Immature natural killer cell (primary cell): ENCODE measurements around the gene TMEM63A. TPM values are rescaled to one million over a fixed set of nuclear protein-coding genes. Genes with fewer than 3 reads are reported as not detected.

Experiments
- DNase-seq, 3 donors: peaks; one replicate each; pipeline ENCODE4 v3.0.0; 2022; ENCODE audit warnings: mixed read lengths in 1 of 3
- H3K27ac Mint-ChIP-seq, 6 donors: one replicate each; pipeline ENCODE4 v1.8.0; 2020; ENCODE audit warnings: mixed read lengths in 6 of 6, mild to moderate bottlenecking in 5 of 6, inconsistent platforms in 4 of 6, moderate library complexity in 3 of 6
- H3K27me3 Mint-ChIP-seq, 3 donors: one replicate each; pipeline ENCODE4 v1.8.0; 2020 to 2021; ENCODE audit warnings: low read depth in 3 of 3, mild to moderate bottlenecking in 3 of 3, mixed read lengths in 3 of 3, moderate library complexity in 3 of 3, inconsistent platforms in 1 of 3
- H3K36me3 Mint-ChIP-seq, 3 donors: one replicate each; pipeline ENCODE4 v1.8.0; 2020; ENCODE audit warnings: mixed read lengths in 3 of 3, inconsistent platforms in 2 of 3, mild to moderate bottlenecking in 2 of 3
- H3K4me1 Mint-ChIP-seq, 2 donors: one replicate each; pipeline ENCODE4 v1.8.0; 2020; ENCODE audit warnings: inconsistent platforms in 2 of 2, mild to moderate bottlenecking in 2 of 2, mixed read lengths in 2 of 2, moderate library complexity in 1 of 2
- H3K4me3 Mint-ChIP-seq, 5 donors: one replicate each; pipeline ENCODE4 v1.8.0; 2020; ENCODE audit warnings: mild to moderate bottlenecking in 5 of 5, mixed read lengths in 5 of 5, inconsistent platforms in 3 of 5, moderate library complexity in 3 of 5
- H3K9me3 Mint-ChIP-seq, 6 donors: one replicate each; pipeline ENCODE4 v1.8.0; 2020; ENCODE audit warnings: mild to moderate bottlenecking in 6 of 6, mixed read lengths in 6 of 6, inconsistent platforms in 4 of 6, moderate library complexity in 3 of 6
- polyA plus RNA-seq, 3 donors: library from polyadenylated mRNA; unstranded; fragments of 300-500 nt; fragmentation: Illumina TruSeq; gene quantifications; one replicate each; pipeline ENCODE4 v1.2.3, GENCODE V29; 2021

The TMEM63A gene
- polyA plus RNA-seq, 3 donors from 2014 or later = 10.1 to 27.4 (median 11.1) TPM

DNA sequence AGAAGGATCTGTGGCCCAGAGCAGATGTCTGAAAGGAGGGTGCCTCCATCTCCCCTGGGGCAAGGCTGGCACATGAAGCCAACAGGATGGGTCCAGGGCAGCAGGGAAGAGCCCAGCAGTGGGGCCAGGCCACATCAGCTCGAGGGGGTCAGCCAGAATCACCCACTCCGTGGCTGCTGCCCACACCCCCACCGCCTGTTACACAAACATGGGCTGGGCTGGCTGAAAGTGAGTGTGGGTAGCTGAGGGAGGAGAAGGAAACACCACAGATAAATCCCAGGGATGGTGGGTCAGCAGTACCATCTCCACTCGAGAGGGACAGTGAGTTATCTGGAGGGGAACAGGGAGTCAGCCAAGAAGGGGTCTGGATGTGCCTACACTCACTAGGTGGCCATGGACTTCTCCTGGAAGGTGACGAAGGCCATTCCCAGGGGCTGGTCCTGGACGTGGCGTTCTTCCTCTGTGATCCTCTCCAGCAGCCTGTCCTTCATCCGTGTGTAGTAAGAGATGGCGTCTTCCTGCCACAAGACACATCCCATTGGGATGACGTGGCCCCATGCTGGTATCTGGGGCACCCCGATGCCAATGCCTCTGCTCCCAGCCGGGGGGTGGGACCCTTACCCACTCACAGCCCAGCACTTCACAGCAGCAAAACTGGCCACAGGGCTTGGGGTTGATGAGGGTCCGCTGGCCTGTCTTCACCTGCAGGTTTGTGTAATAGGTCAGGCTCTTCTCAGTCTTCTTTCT is 20.2 kb downstream of the TMEM63A start:
- DNase-seq = no peak
- H3K4me1 Mint-ChIP-seq = peaks cover 17 to 19% of the 10 kb centered on the region in 2 donors
- no peak overlapping the region for H3K4me3 Mint-ChIP-seq
- peaks cover 23 to 60% (median 27%) of the 10 kb centered on the region in 3 donors for H3K36me3 Mint-ChIP-seq
- H3K27me3 Mint-ChIP-seq = no peaks in the 10 kb centered on the region
- no peaks in the 10 kb centered on the region for H3K9me3 Mint-ChIP-seq
- H3K27ac Mint-ChIP-seq = no peak overlapping the region

DNA sequence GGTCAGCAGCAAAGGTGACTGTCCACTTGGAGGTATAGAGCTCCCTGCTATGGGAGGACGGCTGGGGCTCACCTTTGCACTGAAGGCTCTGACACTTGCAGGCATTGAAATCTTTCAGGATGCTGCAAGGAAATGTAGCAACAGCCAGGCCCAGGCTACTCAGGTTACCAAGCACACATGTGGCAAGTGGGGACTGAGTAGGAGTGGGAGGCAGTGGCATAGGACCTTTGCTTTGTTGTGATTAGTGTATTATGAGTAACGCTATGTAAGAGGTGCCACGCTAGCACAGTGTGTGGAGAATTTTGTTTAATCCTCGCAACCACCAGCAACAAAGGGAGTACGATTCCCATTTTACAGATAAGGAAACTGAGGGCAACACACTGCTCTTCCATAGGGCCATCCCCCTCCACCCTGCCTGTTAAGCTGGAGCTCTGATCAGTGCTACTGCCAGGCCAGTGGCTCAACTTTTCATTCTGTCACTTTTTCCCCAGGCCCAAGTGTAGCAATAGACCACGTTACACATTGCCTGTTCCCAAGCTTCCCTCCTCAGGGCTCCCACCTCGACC is 21.2 kb downstream of the TMEM63A start:
- Mint-ChIP-seq H3K27me3 (no peaks in the 10 kb centered on the region), H3K9me3 (no peaks in the 10 kb centered on the region), H3K4me3 (no peak overlapping the region), H3K36me3 (peaks cover 25 to 57% (median 27%) of the 10 kb centered on the region in 3 donors), H3K4me1 (peaks cover 7 to 9% of the 10 kb centered on the region in 2 donors), H3K27ac (no peak overlapping the region)
- DNase-seq = no peak

DNA sequence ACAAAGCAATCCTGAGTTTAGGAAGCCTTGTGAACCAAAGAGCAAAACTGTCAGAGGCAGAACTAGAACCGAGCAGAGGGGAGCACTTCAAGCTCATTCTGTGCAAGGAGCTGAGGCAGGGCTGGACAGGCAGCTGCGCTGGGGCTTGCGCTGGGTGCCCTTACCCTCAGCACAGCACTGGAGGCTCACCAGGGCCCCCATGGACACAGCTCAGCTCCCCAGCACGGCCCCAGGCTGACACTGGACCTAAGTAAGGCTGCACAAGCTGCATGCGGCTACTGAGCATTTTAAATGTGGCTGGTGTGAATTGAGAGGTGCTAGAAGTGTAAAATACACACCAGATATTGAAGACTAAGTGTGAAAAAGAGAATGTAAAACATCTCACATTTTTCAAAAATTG is 22.1 kb downstream of the TMEM63A start:
- DNase-seq = no peak
- Mint-ChIP-seq H3K27me3 (no peaks in the 10 kb centered on the region), H3K4me1 (peaks cover 9 to 10% of the 10 kb centered on the region in 2 donors), H3K27ac (peak overlapping the region in 1 of 6 donors; percentile 19), H3K9me3 (no peaks in the 10 kb centered on the region), H3K4me3 (no peak overlapping the region), H3K36me3 (peaks cover 24 to 59% (median 25%) of the 10 kb centered on the region in 3 donors)

DNA sequence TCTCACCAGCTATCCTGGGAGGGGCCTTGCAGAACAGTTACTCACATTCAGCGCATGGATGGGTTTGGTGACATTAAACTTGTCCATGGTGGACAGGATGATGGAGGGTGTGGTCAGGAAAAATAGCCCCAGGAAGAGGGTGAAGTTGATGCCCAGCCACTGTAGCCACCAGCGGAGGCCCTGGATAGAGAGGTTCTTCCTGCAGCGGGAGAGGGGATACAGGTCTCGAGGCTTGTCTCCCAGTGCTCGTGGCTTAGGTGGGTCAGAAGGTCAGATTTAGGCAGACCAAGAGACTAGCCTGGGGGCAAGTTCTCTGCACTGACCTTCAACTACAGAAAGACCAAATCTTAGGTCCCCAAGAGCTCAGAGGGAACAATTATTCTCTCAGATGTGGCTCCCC is 23.0 kb downstream of the TMEM63A start:
- Mint-ChIP-seq H3K9me3 (no peaks in the 10 kb centered on the region), H3K27me3 (no peaks in the 10 kb centered on the region), H3K4me3 (no peak overlapping the region), H3K27ac (no peak overlapping the region), H3K4me1 (peaks cover 9 to 13% of the 10 kb centered on the region in 2 donors), H3K36me3 (peaks cover 29 to 67% (median 30%) of the 10 kb centered on the region in 3 donors)
- no peak for DNase-seq

DNA sequence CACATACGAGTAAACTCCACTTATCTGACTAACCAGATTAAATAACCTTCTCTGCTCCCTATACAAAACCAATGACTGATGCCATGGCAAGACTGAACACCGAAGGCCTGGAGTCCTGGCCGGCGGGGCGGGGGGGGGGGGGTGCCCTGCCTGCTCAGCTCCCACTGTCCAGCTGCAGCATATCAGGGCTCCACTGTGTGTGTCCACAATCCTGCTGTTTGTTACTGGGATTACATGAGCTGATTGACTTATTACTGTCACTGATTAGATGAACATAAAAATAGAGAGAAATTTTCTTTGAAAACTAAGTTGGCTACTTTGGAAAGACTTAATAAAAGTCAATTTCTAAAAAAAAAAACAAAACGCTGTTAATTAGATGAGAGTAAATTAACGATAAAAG is 24.9 kb downstream of the TMEM63A start:
- peaks cover 18 to 23% of the 10 kb centered on the region in 2 donors for H3K4me1 Mint-ChIP-seq
- peaks cover 28 to 76% (median 30%) of the 10 kb centered on the region in 3 donors for H3K36me3 Mint-ChIP-seq
- H3K4me3 Mint-ChIP-seq = no peak overlapping the region
- no peak for DNase-seq
- no peak overlapping the region for H3K27ac Mint-ChIP-seq
- peaks cover 0 to 2% (median 1%) of the 10 kb centered on the region in 3 donors for H3K27me3 Mint-ChIP-seq
- no peaks in the 10 kb centered on the region for H3K9me3 Mint-ChIP-seq

DNA sequence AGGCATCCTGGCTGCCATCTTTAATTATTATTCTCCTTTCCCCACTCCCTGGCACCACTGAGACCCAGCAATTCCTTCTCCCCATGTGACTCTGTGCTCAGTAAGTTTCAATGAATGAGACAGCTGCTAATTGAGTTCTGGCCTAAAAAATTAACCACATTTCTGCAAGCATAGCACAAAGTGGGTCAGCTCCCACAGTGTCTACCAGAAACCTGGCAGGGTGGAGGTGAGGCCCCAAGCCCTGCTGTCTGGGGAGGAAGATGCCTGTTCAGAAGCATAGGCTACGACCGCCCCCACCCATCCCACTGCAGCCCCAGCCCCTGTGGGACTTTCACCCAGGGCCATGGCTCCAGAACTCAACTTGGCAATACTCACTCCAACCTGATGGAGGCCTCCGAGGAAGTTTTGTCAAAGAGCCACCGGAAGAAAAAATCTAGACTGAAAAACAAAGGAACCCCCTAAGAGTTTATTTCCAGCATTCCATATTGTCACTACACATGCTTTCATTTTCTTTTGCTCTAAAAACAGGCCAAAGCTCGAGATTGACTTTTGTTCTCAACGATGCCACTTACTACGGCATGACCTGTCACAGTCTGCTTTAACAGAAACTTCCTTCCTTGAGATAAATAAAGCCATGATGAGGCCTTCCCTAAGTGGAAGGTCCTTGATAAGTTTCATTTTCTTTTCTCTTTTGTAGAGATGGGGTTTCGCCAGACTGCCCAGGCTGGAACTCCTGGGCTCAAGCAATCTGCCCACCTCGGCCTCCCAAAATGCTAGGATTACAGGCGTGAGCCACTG is 26.5 kb downstream of the TMEM63A start:
- DNase-seq = no peak
- peak overlapping the region in 2 of 5 donors; percentile 12 to 15 for H3K4me3 Mint-ChIP-seq
- H3K9me3 Mint-ChIP-seq = no peaks in the 10 kb centered on the region
- peak overlapping the region; percentile 51 to 80 (median 72) for H3K27ac Mint-ChIP-seq
- peaks cover 33 to 39% of the 10 kb centered on the region in 2 donors for H3K4me1 Mint-ChIP-seq
- peaks cover 2 to 4% (median 3%) of the 10 kb centered on the region in 3 donors for H3K27me3 Mint-ChIP-seq
- H3K36me3 Mint-ChIP-seq = peaks cover 26 to 71% (median 34%) of the 10 kb centered on the region in 3 donors

DNA sequence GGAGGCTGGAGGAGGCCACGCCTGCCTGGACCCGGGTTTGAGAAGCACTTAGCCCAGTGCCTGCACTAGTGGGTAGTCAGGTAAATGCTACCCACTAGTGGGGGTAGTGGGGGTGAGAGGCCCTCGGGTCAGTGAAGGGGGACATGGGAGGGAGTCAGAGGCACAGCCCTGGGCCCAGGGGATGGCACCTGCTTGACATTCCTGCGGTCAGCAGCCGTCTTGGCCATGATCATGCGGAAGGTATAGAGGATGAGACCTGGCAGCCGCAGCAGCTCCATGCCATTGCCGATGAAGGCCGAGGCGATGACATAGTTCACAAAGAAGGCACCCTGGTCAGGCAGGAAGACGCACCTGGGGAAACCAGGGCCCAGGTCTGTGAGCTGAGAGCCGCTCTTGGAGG is 28.7 kb downstream of the TMEM63A start:
- peaks cover 14 to 58% (median 26%) of the 10 kb centered on the region in 3 donors for H3K36me3 Mint-ChIP-seq
- no peaks in the 10 kb centered on the region for H3K9me3 Mint-ChIP-seq
- peaks cover 56 to 61% of the 10 kb centered on the region in 2 donors for H3K4me1 Mint-ChIP-seq
- H3K4me3 Mint-ChIP-seq = no peak overlapping the region
- H3K27ac Mint-ChIP-seq = peak overlapping the region in 1 of 6 donors; percentile 21
- H3K27me3 Mint-ChIP-seq = peaks cover 2 to 7% (median 6%) of the 10 kb centered on the region in 3 donors
- DNase-seq = no peak

DNA sequence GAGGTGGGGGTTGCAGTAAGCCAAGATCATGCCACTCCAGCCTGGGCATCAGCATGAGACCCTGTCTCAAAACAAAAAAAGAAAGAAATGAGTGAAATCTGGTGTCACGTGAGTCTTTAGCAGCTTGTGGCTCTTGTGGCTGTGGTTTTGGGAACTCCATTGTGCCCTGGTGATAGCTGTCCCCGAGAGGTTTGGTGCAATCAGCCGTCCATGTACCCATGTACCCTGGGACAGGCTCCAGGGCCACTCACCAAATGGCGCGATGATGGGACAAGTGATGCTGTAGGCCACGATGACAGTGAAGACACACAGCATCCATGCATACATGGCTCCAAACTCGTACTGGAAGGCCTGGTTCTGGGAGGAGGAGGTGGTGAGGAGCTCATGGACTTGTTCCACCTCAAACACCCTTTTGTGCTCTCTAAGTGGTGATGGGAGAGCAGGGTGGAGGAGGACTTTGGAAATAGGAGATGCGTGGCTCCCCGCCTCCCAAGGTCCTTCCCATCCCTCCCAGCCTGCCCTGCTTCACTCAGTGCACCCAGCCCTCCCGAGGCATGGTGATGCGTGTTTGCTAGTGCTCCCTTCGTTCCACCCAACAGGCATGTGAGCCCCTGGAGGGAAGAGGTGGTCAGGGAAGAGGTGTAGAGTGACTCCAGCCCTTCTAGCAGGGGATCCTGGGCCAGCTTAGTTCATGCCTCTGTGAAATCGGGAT is 29.6 kb downstream of the TMEM63A start:
- H3K9me3 Mint-ChIP-seq = no peaks in the 10 kb centered on the region
- peak overlapping the region in 4 of 5 donors; percentile 45 to 76 (median 48) for H3K4me3 Mint-ChIP-seq
- peaks cover 65 to 69% of the 10 kb centered on the region in 2 donors for H3K4me1 Mint-ChIP-seq
- H3K27ac Mint-ChIP-seq = peak overlapping the region in 5 of 6 donors; percentile 58 to 93 (median 84)
- H3K36me3 Mint-ChIP-seq = peaks cover 14 to 58% (median 26%) of the 10 kb centered on the region in 3 donors
- peaks cover 4 to 8% (median 7%) of the 10 kb centered on the region in 3 donors for H3K27me3 Mint-ChIP-seq
- no peak for DNase-seq

DNA sequence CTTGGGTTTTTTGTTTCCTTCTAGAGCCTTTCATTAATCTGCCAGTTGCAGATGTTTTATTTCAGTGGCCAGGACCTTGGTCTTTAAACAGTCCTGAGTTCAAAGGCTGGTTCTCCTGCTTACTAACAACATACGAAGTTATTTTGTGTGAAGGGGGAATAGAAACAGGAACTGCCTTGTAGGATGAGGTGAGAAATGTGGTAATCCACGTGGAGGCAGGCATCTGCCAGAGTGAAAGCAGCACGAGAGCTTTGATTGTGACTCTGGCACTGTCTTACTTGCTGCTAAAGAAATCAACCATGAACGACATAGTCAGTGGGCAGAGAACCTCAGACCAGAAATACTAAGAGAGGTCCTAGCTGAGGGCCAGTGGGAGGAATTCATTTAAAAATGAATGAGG is 30.4 kb downstream of the TMEM63A start:
- no peaks in the 10 kb centered on the region for H3K9me3 Mint-ChIP-seq
- H3K4me1 Mint-ChIP-seq = peaks cover 71 to 77% of the 10 kb centered on the region in 2 donors
- peak overlapping the region; percentile 58 to 93 (median 84) for H3K27ac Mint-ChIP-seq
- peaks cover 4 to 8% (median 7%) of the 10 kb centered on the region in 3 donors for H3K27me3 Mint-ChIP-seq
- peak; percentile 48 to 52 (median 51) for DNase-seq
- peak overlapping the region; percentile 34 to 76 (median 56) for H3K4me3 Mint-ChIP-seq
- H3K36me3 Mint-ChIP-seq = peaks cover 14 to 58% (median 26%) of the 10 kb centered on the region in 3 donors

DNA sequence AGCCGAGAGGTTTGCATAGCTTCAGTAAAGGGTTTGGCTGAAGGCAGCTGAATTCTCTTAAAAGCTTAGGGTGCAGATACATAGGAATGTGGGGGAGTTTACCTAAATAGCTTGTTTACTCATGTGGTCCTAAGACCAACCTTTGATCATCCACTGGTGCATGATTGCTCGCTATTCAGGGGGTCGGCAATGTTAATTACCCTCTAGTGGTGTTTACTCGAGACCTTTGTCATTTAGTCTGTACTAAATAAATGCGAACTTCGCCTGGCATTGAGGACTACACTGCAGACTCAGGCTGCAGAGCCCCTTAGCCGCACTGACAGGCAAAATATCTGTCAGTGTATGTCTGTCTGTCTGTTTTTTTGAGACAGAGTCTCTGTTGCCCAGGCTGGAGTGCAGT is 31.8 kb downstream of the TMEM63A start:
- Mint-ChIP-seq H3K9me3 (no peaks in the 10 kb centered on the region), H3K4me1 (peaks cover 65 to 72% of the 10 kb centered on the region in 2 donors), H3K27me3 (peaks cover 4 to 8% (median 7%) of the 10 kb centered on the region in 3 donors), H3K4me3 (peak overlapping the region; percentile 66 to 82 (median 73)), H3K27ac (peak overlapping the region; percentile 84 to 96 (median 91)), H3K36me3 (peaks cover 14 to 49% (median 21%) of the 10 kb centered on the region in 3 donors)
- DNase-seq = no peak

DNA sequence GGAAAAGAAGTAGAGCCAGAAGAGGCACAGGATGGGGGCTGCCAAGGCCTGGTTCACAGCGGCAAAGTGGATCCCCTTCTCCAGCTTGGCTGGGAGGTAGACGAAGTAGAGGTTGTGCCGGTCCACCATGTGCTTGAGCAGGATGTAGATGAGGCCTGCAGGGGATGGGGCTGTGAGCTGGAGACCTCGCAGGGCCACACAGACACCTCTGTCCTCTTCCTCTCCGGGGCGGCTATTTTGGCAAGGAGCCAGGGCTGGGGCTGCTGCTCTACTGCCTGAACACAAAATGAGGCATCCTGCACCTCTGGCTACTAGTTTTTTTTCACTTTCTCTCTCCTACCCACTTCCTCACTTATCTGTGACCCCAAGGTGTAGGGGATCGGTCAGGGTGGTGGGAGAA is 32.3 kb downstream of the TMEM63A start:
- peak overlapping the region; percentile 84 to 96 (median 91) for H3K27ac Mint-ChIP-seq
- H3K9me3 Mint-ChIP-seq = no peaks in the 10 kb centered on the region
- H3K4me3 Mint-ChIP-seq = peak overlapping the region; percentile 66 to 82 (median 73)
- peaks cover 62 to 70% of the 10 kb centered on the region in 2 donors for H3K4me1 Mint-ChIP-seq
- peak; percentile 79 to 85 (median 81) for DNase-seq
- peaks cover 4 to 8% (median 7%) of the 10 kb centered on the region in 3 donors for H3K27me3 Mint-ChIP-seq
- peaks cover 14 to 45% (median 21%) of the 10 kb centered on the region in 3 donors for H3K36me3 Mint-ChIP-seq

DNA sequence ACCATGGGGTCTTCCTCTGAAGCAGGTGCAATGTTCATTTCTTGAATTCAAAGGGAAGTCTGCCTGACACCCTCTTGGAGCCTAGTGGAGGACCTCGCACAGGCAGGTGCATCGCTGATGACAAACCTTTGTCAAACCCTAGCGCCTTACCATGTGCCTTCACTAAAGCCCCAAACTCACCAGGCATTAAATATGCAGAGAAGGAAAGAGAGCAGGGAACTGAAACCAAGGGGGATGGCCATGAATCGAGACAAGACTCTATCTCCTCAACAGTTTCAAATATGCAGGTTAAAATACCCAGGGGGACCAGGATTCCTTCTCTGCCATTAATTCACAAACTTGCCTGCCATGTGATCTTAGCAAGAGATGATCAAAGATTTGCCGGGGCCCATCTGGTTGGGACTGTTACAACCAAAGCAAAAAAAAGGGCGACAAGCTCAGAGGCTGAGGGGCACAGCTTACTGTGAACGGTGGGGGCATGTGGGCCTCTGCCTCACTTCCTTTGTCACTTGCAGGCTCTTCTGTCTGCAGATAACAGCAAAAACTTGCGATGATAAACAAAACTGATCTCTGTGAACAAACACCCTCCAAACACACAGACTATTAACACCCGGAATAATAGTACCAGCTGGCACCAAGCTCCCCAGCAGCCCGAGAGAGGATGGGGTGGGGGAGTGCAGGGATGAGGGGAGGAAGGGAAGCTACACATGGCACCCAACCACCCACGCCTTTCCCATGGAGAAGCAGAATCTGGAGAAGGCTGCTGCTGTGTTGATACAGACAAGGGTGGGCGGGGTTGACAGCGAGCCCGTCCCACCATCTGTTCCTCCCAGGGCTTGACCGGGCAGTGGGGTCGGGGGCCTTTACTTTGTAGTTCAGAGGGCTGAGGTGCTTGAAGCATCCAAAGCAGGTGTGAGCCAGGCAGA is 33.9 kb downstream of the TMEM63A start:
- peak overlapping the region; percentile 90 to 96 (median 94) for H3K27ac Mint-ChIP-seq
- H3K27me3 Mint-ChIP-seq = peaks cover 2 to 8% (median 7%) of the 10 kb centered on the region in 3 donors
- peak; percentile 45 to 66 (median 53) for DNase-seq
- peaks cover 62 to 66% of the 10 kb centered on the region in 2 donors for H3K4me1 Mint-ChIP-seq
- peak overlapping the region; percentile 74 to 89 (median 80) for H3K4me3 Mint-ChIP-seq
- H3K36me3 Mint-ChIP-seq = peaks cover 4 to 30% (median 10%) of the 10 kb centered on the region in 3 donors
- H3K9me3 Mint-ChIP-seq = no peaks in the 10 kb centered on the region
